H54 (cell line): ENCODE results near the gene THAP4.

Source experiments
- DNase-seq: peaks from one replicate; pipeline ENCODE4 v3.0.0; 2011; ENCODE audit warnings: low spot score, mixed read lengths; ENCODE audit not compliant: insufficient read length
- FAIRE-seq: peaks from 3 replicates; lab custom pipeline; 2011; peaks lifted over from hg19 to GRCh38; lab: Jason Lieb, UNC
- POLR2A ChIP-seq: IDR thresholded peaks from 2 replicates; pipeline ENCODE4 v1.6.1; 2011; ENCODE audit warnings: low read depth, mild to moderate bottlenecking, low read length

The THAP4 gene, protein sequence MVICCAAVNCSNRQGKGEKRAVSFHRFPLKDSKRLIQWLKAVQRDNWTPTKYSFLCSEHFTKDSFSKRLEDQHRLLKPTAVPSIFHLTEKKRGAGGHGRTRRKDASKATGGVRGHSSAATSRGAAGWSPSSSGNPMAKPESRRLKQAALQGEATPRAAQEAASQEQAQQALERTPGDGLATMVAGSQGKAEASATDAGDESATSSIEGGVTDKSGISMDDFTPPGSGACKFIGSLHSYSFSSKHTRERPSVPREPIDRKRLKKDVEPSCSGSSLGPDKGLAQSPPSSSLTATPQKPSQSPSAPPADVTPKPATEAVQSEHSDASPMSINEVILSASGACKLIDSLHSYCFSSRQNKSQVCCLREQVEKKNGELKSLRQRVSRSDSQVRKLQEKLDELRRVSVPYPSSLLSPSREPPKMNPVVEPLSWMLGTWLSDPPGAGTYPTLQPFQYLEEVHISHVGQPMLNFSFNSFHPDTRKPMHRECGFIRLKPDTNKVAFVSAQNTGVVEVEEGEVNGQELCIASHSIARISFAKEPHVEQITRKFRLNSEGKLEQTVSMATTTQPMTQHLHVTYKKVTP

DNA sequence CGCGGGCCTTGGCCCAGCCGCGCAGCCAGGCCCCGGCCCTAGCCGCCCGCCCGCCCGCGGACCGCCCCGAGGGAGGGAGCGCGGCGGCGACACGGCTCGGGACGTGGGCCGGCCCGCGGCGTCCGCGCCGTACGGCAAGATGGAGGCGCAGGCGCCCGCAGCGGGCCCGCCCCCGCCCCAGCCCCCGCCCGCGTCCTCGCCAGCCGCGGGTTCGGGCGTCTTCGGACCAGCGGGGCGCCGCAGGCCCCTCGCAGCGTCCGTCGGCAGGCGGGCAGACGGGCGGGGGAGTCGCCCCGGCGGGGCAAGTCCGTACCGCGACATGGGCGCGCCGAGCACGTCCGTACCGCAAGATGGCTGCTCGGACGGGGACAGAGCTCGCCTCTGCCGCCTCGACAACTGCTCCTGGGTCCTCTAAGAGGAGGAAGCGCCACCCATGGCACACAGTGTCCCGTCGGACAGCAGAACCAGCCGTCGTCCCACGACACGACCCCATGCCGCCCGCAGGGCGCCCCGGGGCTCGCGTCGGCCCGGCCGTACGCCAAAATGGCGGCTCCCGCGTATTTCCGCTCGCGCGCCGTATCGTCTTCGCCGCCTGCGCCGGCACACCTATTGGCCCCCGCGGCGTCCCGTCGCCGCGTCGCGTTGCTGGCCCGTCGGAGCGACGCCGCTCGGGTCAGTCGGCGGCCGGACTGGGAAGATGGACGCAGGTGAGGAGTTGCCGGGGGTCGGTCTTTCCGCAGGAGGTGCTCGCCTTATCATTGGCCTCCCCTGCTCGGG lies at the start of gene THAP4, which contains the start of gene ATG4B:
TSS of gene THAP4 (minus strand) at position 141 of the 777 bp plus-strand sequence. CDS start 141 bp downstream, outside the sequence.
TSS of gene ATG4B (plus strand) at position 676 of the 777 bp plus-strand sequence. CDS start at position 698, 22 bp downstream.
- no peak for FAIRE-seq
- DNase-seq, result peak; percentile 93
- peak; percentile 87 for TF ChIP-seq POLR2A

DNA sequence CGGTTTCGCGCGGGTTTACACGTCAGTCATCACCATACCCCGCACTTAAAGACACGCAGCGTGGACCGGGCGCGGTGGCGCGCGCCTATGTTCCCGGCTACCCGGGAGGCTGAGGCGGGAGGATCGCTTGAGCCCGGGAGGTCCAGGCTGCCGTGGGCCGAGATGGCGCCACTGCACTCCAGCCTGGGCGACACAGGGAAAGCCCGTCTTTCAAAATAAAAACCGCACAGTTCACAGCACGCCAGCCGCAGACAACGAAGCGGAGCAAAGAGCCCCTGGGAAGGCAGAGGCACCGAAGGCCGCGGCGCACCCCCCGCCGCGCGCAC lies 49.3 kb upstream of the THAP4 start:
- no peak for DNase-seq
- FAIRE-seq, result no peak
- no peak for TF ChIP-seq POLR2A

DNA sequence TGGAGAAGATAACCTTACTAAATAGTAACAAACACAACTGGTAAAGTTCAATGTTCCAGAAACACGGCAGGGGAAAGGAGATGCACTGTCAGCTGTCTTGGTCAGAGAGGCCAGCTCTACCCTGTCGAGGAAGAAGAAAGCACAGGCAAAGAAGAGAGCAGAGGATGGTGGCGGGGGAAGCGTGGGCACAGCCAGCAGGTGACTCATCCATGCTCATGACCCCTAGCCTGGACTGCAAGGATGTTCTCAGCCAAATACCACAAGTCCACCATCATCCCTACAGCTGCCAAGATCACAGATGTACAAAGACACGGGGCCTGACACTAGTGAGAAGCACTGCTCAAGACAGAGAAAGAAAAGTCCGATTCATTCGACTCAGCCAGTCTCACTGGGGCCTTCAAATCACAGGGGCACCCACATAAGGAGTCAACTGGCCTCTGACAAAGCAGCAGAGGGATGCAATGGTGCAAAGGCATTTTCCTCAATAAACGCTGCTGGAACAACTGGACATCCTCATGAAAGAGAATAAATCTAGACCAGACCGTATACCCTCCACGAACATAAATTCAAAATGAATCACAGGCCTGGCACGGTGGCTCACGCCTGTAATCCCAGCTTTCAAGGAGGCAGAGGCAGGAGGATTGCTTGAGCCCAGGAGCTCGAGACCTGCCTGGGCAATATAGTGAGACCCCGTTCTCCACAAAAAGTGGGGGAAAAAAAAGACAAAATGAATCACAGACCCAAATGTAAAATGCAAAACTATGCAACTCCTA lies 44.1 kb upstream of the THAP4 start:
- no peak for TF ChIP-seq POLR2A
- DNase-seq (peak; percentile 93), FAIRE-seq (peak; percentile 88)

DNA sequence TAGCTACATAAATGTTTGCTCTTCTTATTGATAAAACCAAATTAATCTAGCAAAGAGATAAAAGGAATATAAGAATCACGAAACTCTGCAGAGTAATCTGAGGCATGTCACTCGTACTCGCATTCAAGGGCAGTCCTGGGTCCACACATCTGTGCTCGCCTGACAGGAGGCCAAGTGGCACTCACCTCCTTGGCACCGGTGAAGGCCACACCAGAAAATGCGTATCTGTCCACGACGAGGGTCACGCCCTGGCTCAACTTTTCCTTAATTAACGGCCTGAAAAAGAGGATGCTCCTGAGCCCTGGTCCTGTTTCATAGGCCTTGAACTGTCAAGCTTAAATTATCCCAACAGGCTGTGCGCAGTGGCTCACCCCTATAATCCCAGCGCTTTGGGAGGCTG lies 43.1 kb upstream of the THAP4 start:
- DNase-seq, result no peak
- FAIRE-seq, result no peak
- no peak for TF ChIP-seq POLR2A

DNA sequence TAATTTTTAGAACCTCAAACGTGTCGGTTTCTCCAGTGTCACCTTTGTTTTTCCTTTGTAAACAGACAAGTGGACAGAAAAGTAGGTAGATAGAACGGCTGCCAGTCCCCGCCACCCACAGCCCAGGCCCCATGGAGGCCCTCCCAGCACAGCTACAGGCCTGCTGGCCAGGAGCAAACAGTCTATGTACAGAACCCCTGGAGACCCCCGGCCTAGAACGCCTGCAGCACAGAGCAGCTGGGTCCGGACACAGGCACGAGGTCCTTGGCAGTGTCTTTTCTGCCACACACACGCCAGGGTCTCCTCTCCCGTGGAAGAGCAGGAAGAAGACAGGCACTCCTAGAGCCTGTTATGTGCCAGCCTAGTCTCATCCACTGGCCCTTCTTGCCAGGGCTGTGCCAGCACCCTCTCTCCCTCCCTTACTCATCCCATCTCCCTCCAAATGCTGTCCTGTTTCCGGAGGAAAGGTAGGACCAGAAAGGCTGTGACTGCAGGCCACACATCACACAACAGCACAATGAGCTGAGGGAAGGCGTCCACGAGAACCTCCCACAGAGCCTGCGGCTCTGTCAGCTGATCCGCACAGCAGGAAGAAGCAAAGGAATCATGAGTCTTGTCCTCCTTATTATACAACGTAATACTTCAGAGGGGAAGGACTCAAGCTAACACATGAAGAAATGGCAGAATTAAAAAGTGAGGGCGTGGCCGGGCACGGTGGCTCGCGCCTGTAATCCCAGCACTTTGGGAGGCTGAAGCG lies 42.0 kb upstream of the THAP4 start:
- FAIRE-seq (no peak), DNase-seq (no peak)
- no peak for TF ChIP-seq POLR2A

DNA sequence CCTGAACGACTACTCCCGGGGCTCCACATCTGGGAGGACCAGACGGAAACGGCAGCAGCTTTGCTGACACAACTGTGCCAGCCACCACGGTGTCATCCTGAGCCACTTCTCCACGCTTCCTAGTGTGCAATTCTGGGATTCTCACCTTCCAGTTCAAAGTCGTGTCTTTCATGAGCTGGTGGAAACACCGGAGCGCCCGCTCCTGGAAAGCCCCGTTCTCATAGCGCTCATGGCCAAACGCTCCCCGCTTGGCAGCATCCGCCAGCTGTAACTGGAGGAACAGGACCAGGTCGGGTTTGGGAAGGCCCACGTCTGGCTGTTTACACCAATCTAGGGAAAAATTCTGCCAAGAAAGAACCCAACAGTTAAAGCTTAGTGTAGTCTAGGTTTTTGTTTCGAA lies 41.3 kb upstream of the THAP4 start:
- FAIRE-seq (no peak), DNase-seq (no peak)
- no peak for TF ChIP-seq POLR2A

DNA sequence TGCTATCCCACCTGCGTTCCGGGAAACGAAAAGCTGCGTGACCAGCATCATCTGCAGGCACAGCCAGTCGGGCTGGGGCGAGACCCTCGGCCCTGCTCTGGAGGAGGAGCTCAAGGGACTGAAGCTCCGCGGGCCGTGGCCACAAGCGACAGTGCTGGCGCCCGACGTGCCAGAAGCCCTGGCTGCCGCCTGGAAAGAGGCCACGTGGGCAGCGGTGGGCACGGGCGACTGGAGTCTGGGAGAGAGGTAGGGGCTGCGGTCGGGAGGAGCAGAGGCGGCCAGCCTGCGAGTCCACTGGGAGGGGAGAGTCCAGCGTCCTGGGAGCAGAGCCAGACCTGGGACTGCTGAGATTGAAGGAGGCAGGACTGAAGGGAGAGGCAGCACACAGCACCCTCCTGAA lies 40.4 kb upstream of the THAP4 start:
- FAIRE-seq, result no peak

DNA sequence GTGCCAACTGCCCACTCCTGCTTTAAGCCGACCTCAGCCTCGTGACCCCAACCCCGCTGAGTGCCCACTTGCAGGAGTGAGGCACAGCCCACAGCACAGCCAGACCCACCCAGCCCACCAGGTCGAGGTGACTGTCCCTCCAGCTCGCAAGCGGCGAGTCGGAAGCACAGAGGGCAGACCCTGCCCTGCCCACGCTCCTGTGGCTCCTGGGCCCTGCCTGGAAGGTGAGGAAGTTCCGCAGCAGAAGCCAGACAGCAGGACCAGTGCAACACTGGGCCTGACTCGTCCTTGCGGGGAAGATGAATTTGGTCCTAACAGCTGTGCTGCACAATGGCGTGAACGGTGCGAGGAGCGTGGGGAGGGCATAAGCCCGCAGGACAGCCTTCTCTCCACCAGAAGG lies 39.7 kb upstream of the THAP4 start:
- no peak for DNase-seq
- FAIRE-seq, result no peak

More for the DNA sequence above, 40.4 kb upstream of the THAP4 start:
- no peak for DNase-seq
- no peak for TF ChIP-seq POLR2A

DNA sequence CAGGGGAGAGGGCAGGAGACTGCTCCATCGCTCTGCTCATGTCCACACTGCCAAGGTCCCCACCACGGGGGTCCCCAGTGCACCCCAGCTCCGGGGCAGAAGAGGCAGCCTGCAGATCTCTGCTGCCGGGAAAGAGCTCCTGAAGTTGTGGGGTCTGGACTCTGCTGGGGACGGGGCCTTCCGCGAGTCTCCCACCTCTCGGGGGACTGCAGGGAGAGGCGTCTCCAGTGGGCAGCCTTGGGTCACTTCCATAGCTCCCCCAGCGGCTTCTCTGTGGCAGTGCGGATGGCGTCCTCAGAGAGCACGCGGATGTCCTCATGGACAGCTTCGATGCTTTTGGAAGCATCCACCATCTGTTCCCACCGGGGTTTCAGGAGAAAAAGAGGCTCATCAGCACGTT lies 38.9 kb upstream of the THAP4 start:
- FAIRE-seq (no peak), DNase-seq (no peak)
- TF ChIP-seq POLR2A, result no peak

More for the DNA sequence above, 39.7 kb upstream of the THAP4 start:
- TF ChIP-seq POLR2A, result no peak

DNA sequence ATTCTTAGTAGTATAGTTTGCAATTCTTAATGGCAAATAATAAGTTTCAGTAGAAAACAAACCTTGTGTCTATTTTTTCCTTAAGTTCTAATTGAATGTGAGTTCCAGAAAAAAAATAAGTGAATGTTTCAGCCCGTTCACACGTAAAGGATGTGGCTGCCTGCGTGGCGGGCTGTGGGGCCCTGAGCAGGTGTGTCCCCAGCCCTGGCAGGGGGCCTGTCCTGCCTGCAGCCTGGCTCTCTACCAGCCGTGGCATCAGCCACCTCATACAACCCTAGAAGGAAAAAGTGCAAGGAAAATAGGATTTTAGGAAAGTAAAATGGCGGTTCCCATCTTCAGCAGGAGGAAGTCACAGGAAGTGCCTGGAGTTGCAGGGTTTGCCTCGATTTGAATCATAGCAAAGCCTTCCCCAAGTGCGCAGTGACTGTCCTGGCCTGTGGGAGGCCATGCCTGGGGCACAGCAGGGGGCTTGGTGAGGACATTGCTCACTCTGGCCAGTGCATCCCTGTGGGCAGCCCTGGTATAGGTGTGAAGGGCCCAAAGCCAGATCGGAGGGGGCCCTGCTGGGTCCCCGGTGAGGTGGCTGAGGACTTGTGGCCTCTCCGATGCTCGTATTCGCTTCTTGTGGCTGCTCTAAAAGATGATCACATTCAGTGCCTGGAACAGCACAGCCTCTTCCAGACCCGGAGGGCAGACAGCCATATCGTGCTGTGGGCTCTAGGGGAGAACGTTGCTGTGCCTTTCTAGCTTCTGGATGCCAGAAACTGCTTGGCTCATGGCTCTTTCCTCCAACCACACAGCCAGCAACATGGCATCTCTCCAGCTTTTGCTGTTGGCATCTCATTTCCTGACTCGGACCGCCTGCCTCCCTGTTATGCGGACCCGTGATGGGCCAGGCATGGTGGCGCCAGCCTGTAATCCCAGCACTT lies 37.1 kb upstream of the THAP4 start:
- DNase-seq, result peak; percentile 73

DNA sequence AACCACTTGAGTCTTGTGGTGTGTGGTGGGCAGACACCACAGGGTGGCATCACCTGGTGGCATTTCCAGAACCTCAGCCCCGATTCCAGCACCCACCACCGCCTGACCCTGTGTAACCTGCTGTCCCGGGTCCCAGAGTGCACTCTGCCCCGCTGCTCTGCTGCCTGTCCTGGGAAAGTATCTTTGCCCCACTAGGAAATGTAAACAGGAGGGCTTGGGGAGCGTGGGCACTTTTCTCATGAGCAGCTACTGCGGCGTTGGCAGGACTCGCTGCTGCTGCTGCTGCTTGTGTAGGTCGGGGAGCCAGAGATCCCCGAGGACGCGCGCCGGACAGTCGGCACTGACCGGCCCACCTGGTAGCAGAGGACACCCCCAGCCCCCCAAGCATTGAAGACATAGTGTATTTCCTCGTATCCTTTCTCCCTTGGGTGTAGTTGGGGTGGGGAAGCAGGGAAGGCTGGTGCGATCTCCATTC lies 36.3 kb upstream of the THAP4 start:
- DNase-seq (no peak), FAIRE-seq (no peak)
- no peak for TF ChIP-seq POLR2A

More for the DNA sequence above, 37.1 kb upstream of the THAP4 start:
- TF ChIP-seq POLR2A, result no peak
- no peak for FAIRE-seq
